H1 (cell line): ENCODE data around the gene SLC43A3. TPM values are rescaled to one million over a fixed set of nuclear protein-coding genes. Genes with fewer than 3 reads are reported as not detected.

Source experiments
- CTCF ChIA-PET: fragments of 300-600 bp; sonication (Branson Sonifier 250); formaldehyde crosslinking; loops from one replicate; lab custom pipeline; 2021; ENCODE audit not compliant: partially characterized antibody; lab: Charles Lee
- POLR2A ChIA-PET: fragments of 300-600 bp; sonication (Branson Sonifier 250); formaldehyde crosslinking; loops from one replicate; lab custom pipeline; 2021; ENCODE audit warnings: inconsistent platforms; ENCODE audit not compliant: partially characterized antibody; lab: Charles Lee
- DNase-seq, 2 experiments: peaks; one replicate each; pipeline versions ENCODE4 v3.0.0 to v3.0.0-alpha.2; 2010 to 2022; ENCODE audit warnings: low spot score in 2 of 2, low read depth in 1 of 2, mixed read lengths in 1 of 2
- FAIRE-seq: peaks from 2 replicates; lab custom pipeline; 2011; peaks lifted over from hg19 to GRCh38; lab: Jason Lieb, UNC
- H2AFZ ChIP-seq: 2 replicates; pipeline ENCODE4 v1.8.1; 2012; ENCODE audit warnings: low read length, inconsistent platforms
- H2AK5ac ChIP-seq: 2 replicates; pipeline ENCODE4 v1.6.1; 2013; ENCODE audit warnings: low read depth, low read length
- H2BK120ac ChIP-seq: replicated peaks from 2 replicates; pipeline ENCODE3; 2013; ENCODE audit warnings: low read depth, low read length, inconsistent platforms
- H2BK12ac ChIP-seq: 2 replicates; pipeline ENCODE4 v1.6.1; 2013; ENCODE audit warnings: low read depth, low read length
- H2BK15ac ChIP-seq: 2 replicates; pipeline ENCODE4 v1.6.1; 2013; ENCODE audit warnings: low read length
- H2BK20ac ChIP-seq: 2 replicates; pipeline ENCODE4 v1.6.1; 2013; ENCODE audit warnings: low read length
- H2BK5ac ChIP-seq: 2 replicates; pipeline ENCODE4 v1.6.1; 2013; ENCODE audit warnings: low read depth, low read length
- H3K14ac ChIP-seq: 2 replicates; pipeline ENCODE4 v1.6.1; 2013; ENCODE audit warnings: inconsistent platforms; ENCODE audit not compliant: insufficient read length
- H3K18ac ChIP-seq: 2 replicates; pipeline ENCODE4 v1.6.1; 2013; ENCODE audit warnings: low read length; ENCODE audit errors: extremely low read depth
- H3K23ac ChIP-seq: 2 replicates; pipeline ENCODE4 v1.6.1; 2013; ENCODE audit warnings: inconsistent platforms; ENCODE audit not compliant: insufficient read length
- H3K23me2 ChIP-seq: 2 replicates; pipeline ENCODE4 v1.6.1; 2013; ENCODE audit warnings: low read depth, low read length
- H3K27ac ChIP-seq: 2 replicates; pipeline ENCODE4 v1.6.1; 2011; ENCODE audit warnings: low read depth, low read length, inconsistent platforms
- H3K27me3 ChIP-seq, 4 experiments: replicated peaks in 1 of 4; 1 replicate in 1 of 4; 2 replicates in 3 of 4; pipeline versions ENCODE4 v1.6.1 to v1.8.1; 2011 to 2013; ENCODE audit warnings: low read length in 3 of 4, mild to moderate bottlenecking in 3 of 4, inconsistent platforms in 2 of 4, mixed read lengths in 2 of 4, moderate library complexity in 1 of 4; ENCODE audit not compliant: control insufficient read depth in 3 of 4, insufficient read depth in 3 of 4; ENCODE audit errors: extremely low read depth in 1 of 4
- H3K36me3 ChIP-seq, 4 experiments: 2 replicates each; pipeline versions ENCODE4 v1.6.1 to v1.8.1; 2011 to 2013; ENCODE audit warnings: mild to moderate bottlenecking in 4 of 4, low read length in 3 of 4, moderate library complexity in 2 of 4, control low read depth in 1 of 4, inconsistent platforms in 1 of 4; ENCODE audit not compliant: insufficient read depth in 4 of 4, control insufficient read depth in 2 of 4
- H3K4ac ChIP-seq: replicated peaks from 2 replicates; pipeline ENCODE3; 2013; ENCODE audit warnings: low read length, low read depth, mixed read lengths, inconsistent platforms; ENCODE audit not compliant: insufficient read length
- H3K4me1 ChIP-seq, 4 experiments: replicated peaks in 1 of 4; 1 replicate in 1 of 4; 2 replicates in 3 of 4; pipeline versions ENCODE4 v1.6.1 to v1.8.1; 2011 to 2013; ENCODE audit warnings: low read length in 3 of 4, inconsistent platforms in 2 of 4, mixed read lengths in 1 of 4; ENCODE audit not compliant: insufficient read depth in 4 of 4, control insufficient read depth in 3 of 4
- H3K4me2 ChIP-seq, 2 experiments: 2 replicates each; pipeline versions ENCODE4 v1.6.1 to v1.8.1; 2011 to 2013; ENCODE audit warnings: low read depth in 2 of 2, low read length in 2 of 2, control low read depth in 1 of 2, inconsistent platforms in 1 of 2, mild to moderate bottlenecking in 1 of 2; ENCODE audit not compliant: insufficient read depth in 1 of 2
- H3K4me3 ChIP-seq, 4 experiments: fragments of 200-600, 300-600 bp in 1 of 4; sonication (generic), shearing (Covaris generic), sonication (Bioruptor Twin) in 1 of 4; 2 replicates each; pipeline versions ENCODE4 v1.5.1 to v1.8.1; 2011 to 2016; ENCODE audit warnings: low read length in 4 of 4, low read depth in 3 of 4, control low read depth in 2 of 4, inconsistent platforms in 2 of 4, mild to moderate bottlenecking in 2 of 4, mixed read lengths in 1 of 4, moderate library complexity in 1 of 4; ENCODE audit not compliant: insufficient read depth in 2 of 4; ENCODE audit errors: extremely low read depth in 1 of 4
- H3K56ac ChIP-seq: replicated peaks from 2 replicates; pipeline ENCODE3; 2013; ENCODE audit warnings: low read depth, mild to moderate bottlenecking, mixed read lengths, low read length, inconsistent platforms; ENCODE audit not compliant: insufficient read length
- H3K79me1 ChIP-seq: 2 replicates; pipeline ENCODE4 v1.6.1; 2013; ENCODE audit warnings: low read depth, low read length, control low read depth
- H3K79me2 ChIP-seq, 2 experiments: 2 replicates each; pipeline versions ENCODE4 v1.6.1 to v1.8.1; 2012 to 2013; ENCODE audit warnings: low read length in 2 of 2, mild to moderate bottlenecking in 2 of 2, inconsistent platforms in 1 of 2; ENCODE audit not compliant: insufficient read depth in 2 of 2, control insufficient read depth in 1 of 2
- H3K9ac ChIP-seq, 4 experiments: replicated peaks in 1 of 4; 1 replicate in 1 of 4; 2 replicates in 3 of 4; pipeline versions ENCODE4 v1.6.1 to v1.8.1; 2011 to 2013; ENCODE audit warnings: low read depth in 3 of 4, low read length in 3 of 4, control low read depth in 2 of 4, mild to moderate bottlenecking in 2 of 4, moderate library complexity in 2 of 4, inconsistent platforms in 1 of 4; ENCODE audit errors: extremely low read depth in 1 of 4
- H3K9me3 ChIP-seq, 2 experiments: 2 replicates each; pipeline versions ENCODE4 v1.6.1 to v1.8.1; 2012 to 2013; ENCODE audit warnings: mild to moderate bottlenecking in 2 of 2, moderate library complexity in 2 of 2, control low read depth in 1 of 2, inconsistent platforms in 1 of 2, low read depth in 1 of 2, low read length in 1 of 2, mixed read lengths in 1 of 2; ENCODE audit not compliant: insufficient read depth in 2 of 2
- H4K20me1 ChIP-seq, 2 experiments: replicated peaks in 1 of 2; 2 replicates each; pipeline versions ENCODE3 to v1.8.1; 2011 to 2013; ENCODE audit warnings: inconsistent platforms in 2 of 2, low read length in 2 of 2, mild to moderate bottlenecking in 1 of 2; ENCODE audit not compliant: insufficient read depth in 2 of 2, control insufficient read depth in 1 of 2
- H4K5ac ChIP-seq: 2 replicates; pipeline ENCODE4 v1.6.1; 2013; ENCODE audit warnings: low read length, low read depth, mixed read lengths, inconsistent platforms; ENCODE audit not compliant: insufficient read length
- H4K8ac ChIP-seq: 2 replicates; pipeline ENCODE4 v1.8.0; 2013; ENCODE audit warnings: mild to moderate bottlenecking, moderate library complexity, low read length, inconsistent platforms; ENCODE audit not compliant: insufficient read depth; ENCODE audit errors: extremely low read depth
- H4K91ac ChIP-seq: replicated peaks from 2 replicates; pipeline ENCODE3; 2013; ENCODE audit warnings: low read length, mixed read lengths, inconsistent platforms; ENCODE audit not compliant: insufficient read length
- ASH2L ChIP-seq: fragments of 200-600, 300-600 bp; sonication (generic); IDR thresholded peaks from one replicate; pipeline ENCODE4 v1.7.1; 2017; ENCODE audit warnings: low read length
- CHD1 ChIP-seq: IDR thresholded peaks from 2 replicates; pipeline ENCODE4 v1.6.1; 2012; ENCODE audit warnings: low read depth, low read length, improper control_type of control experiment
- EZH2 ChIP-seq: fragments of 200-600 bp; sonication (generic); IDR thresholded peaks from 2 replicates; pipeline ENCODE4 v1.7.1; 2012; ENCODE audit warnings: low read depth, mild to moderate bottlenecking, moderate library complexity, low read length, inconsistent platforms; ENCODE audit not compliant: severe bottlenecking
- HDAC2 ChIP-seq, 2 experiments: fragments of 300-600 bp in 1 of 2; sonication (generic) in 1 of 2; IDR thresholded peaks; 2 replicates each; pipeline ENCODE4 v1.6.1; 2011 to 2012; ENCODE audit warnings: low read depth in 2 of 2, low read length in 2 of 2, mild to moderate bottlenecking in 2 of 2, moderate library complexity in 2 of 2, borderline replicate concordance in 1 of 2, inconsistent platforms in 1 of 2
- JUN ChIP-seq: IDR thresholded peaks from 2 replicates; pipeline ENCODE4 v1.6.1; 2011; ENCODE audit warnings: low read depth, mild to moderate bottlenecking, improper control_type of control experiment, low read length
- KDM1A ChIP-seq: fragments of 200-600, 300-600 bp; sonication (generic); IDR thresholded peaks from 2 replicates; pipeline ENCODE4 v1.7.1; 2016; ENCODE audit warnings: mild to moderate bottlenecking, low read length, borderline replicate concordance
- NRF1 ChIP-seq: IDR thresholded peaks from 2 replicates; pipeline ENCODE4 v1.6.1; 2011; ENCODE audit warnings: mild to moderate bottlenecking, low read depth, low read length, improper control_type of control experiment
- PHF8 ChIP-seq: fragments of 200-600 bp; sonication (generic); conservative IDR thresholded peaks from 2 replicates; pipeline ENCODE4 v1.7.1; 2012; ENCODE audit warnings: low read depth, mild to moderate bottlenecking, inconsistent platforms, low read length, moderate library complexity
- RXRA ChIP-seq: IDR thresholded peaks from 2 replicates; pipeline ENCODE4 v1.6.1; 2011; ENCODE audit warnings: low read depth, mild to moderate bottlenecking, low read length, moderate library complexity; ENCODE audit not compliant: insufficient read depth
- SIRT6 ChIP-seq: IDR thresholded peaks from one replicate; pipeline ENCODE4 v1.7.1; 2012; ENCODE audit warnings: low read length, inconsistent platforms
- SP4 ChIP-seq: IDR thresholded peaks from 2 replicates; pipeline ENCODE4 v1.6.1; 2012; ENCODE audit warnings: low read length, inconsistent platforms
- TAF1 ChIP-seq: IDR thresholded peaks from 2 replicates; pipeline ENCODE4 v1.6.1; 2011; ENCODE audit warnings: mild to moderate bottlenecking, low read depth, low read length
- WGBS, 2 experiments: shearing (Covaris generic) in 1 of 2; methylation state at CpG; one replicate each; pipeline versions ENCODE4 v1.1.6 to v1.1.7; 2013 to 2015; ENCODE audit warnings: low lambda C conversion rate in 2 of 2, mixed read lengths in 2 of 2, inconsistent platforms in 1 of 2, low coverage in 1 of 2, missing lambda C conversion rate in 1 of 2; ENCODE audit not compliant: insufficient replicate concordance in 2 of 2, insufficient coverage in 1 of 2, insufficient read length in 1 of 2; ENCODE audit errors: extremely low coverage in 1 of 2, missing lambda C conversion rate in 1 of 2; 5-methylcytosine and 5-hydroxymethylcytosine counted together
- polyA plus RNA-seq, 7 experiments: library from polyadenylated mRNA; depleted of rRNA in 3 of 7; stranded (reverse) in 5 of 7; unstranded in 2 of 7; fragments of >200 nt in 5 of 7; fragments of 200-250 nt in 2 of 7; gene quantifications; 1 replicate in 5 of 7; 2 replicates in 1 of 7; 4 replicates in 1 of 7; pipeline versions ENCODE4 v1.2.1 to v1.2.3, GENCODE V29; 2011 to 2013; ENCODE audit warnings: missing spikeins in 2 of 7, mixed read lengths in 2 of 7
- total RNA-seq: library from RNA; stranded (reverse); fragmentation: NEBNext Ultra II Directional; extraction: Animal tissue kit (Norgen Biotek cat#: 25700); gene quantifications from 2 replicates; pipeline ENCODE4 v1.2.1, GENCODE V29; 2021

Gene SLC43A3
- total and polyA plus RNA-seq, 2 of the 8 experiments (the other 6 are each of a cell fraction or from before 2014, with no cell fraction given): 31.8 to 67.8 TPM

GRCh38 chr11:57399972-57400578, 26.8 kb downstream of the SLC43A3 start:
- ChIA-PET POLR2A (interaction anchor here (0.8 to 1.2 kb wide), 2 partner anchors 28 to 60 kb away, joined by 3 read pairs; no protein-coding TSS in a partner anchor), CTCF (interaction anchor here (0.7 to 1.4 kb wide), 9 partner anchors 18 to 157 kb away, joined by 3 to 7 read pairs (median 3); no protein-coding TSS in a partner anchor)
- Histone ChIP-seq H3K18ac (no peak overlapping the region), H2BK120ac (no peak overlapping the region), H2AFZ (no peak overlapping the region), H3K9me3 (no peaks in the 10 kb centered on the region), H2AK5ac (no peak overlapping the region), H4K91ac (no peak overlapping the region), H3K9ac (no peak overlapping the region), H2BK12ac (no peak overlapping the region), H3K79me1 (no peaks in the 10 kb centered on the region), H3K79me2 (no peaks in the 10 kb centered on the region), H3K4ac (no peak overlapping the region), H2BK20ac (no peak overlapping the region), H3K23ac (no peak overlapping the region), H4K5ac (no peak overlapping the region), H2BK5ac (no peak overlapping the region), H4K8ac (no peak overlapping the region), H3K56ac (no peak overlapping the region), H2BK15ac (no peak overlapping the region), H3K4me1 (no peaks in the 10 kb centered on the region), H3K14ac (no peak overlapping the region), H3K36me3 (no peaks in the 10 kb centered on the region), H3K4me3 (no peak overlapping the region), H3K4me2 (no peak overlapping the region), H3K27ac (no peak overlapping the region), H3K27me3 (no peaks in the 10 kb centered on the region; a peak in 2 of 7 replicates), H4K20me1 (no peaks in the 10 kb centered on the region), H3K23me2 (no peaks in the 10 kb centered on the region)
- WGBS, 2 experiments: 96% methylated on average over 4 of the region's 4 CpGs; no CpG with 5 or more reads in 1 of the 2 experiments
- FAIRE-seq (no peak), DNase-seq (no peak)
- TF ChIP-seq SP4: no peak
- TF ChIP-seq JUN: no peak
- TF ChIP-seq EZH2: no peak
- TF ChIP-seq NRF1: no peak
- TF ChIP-seq PHF8: no peak
- TF ChIP-seq ASH2L: no peak
- TF ChIP-seq RXRA: no peak
- no peak for TF ChIP-seq KDM1A
- TF ChIP-seq TAF1: no peak
- no peak for TF ChIP-seq HDAC2 (IDR thresholded peaks at IDR 0.05; ENCODE audit: borderline replicate concordance in 1 of 2, low read depth in 2 of 2, low read length in 2 of 2)
- no peak for TF ChIP-seq CHD1
- no peak for TF ChIP-seq SIRT6
